GM12878 (cell line): Measurements from ENCODE around the gene TSPAN16. TPM values are rescaled to one million over a fixed set of nuclear protein-coding genes. Genes with fewer than 3 reads are reported as not detected.

Experiments
- ATAC-seq: fragments of 200-7000 bp; cut with Tn5 transposase; 3 replicates; pipeline ENCODE4 v1.9.1; 2020; ENCODE audit warnings: mild to moderate bottlenecking, moderate library complexity
- BruUV-seq: library from RNA; stranded (reverse); fragments of 400-500 nt; replicated peaks from 2 replicates; lab custom pipeline; 2021; lab: Mats Ljungman, UMichigan
- CTCF ChIA-PET: fragments of 300-600 bp; sonication (Branson Sonifier 250); formaldehyde crosslinking; extraction: SDS; loops from one replicate; lab custom pipeline; 2021; ENCODE audit warnings: inconsistent platforms; lab: Yijun Ruan, JAX
- POLR2A ChIA-PET: fragments of 350-600 bp; formaldehyde crosslinking; extraction: SDS; loops from one replicate; lab custom pipeline; 2021; ENCODE audit warnings: inconsistent platforms; lab: Charles Lee
- RAD21 ChIA-PET: fragments of 300-600 bp; sonication (Branson Sonifier 250); formaldehyde crosslinking; loops from one replicate; lab custom pipeline; 2023; ENCODE audit warnings: antibody characterized with exemption; ENCODE audit not compliant: unreplicated experiment; lab: Charles Lee
- SMC1A ChIA-PET: fragments of 300-600 bp; sonication (Branson Sonifier 250); formaldehyde crosslinking; loops from one replicate; lab custom pipeline; 2023; ENCODE audit not compliant: unreplicated experiment, uncharacterized antibody; lab: Charles Lee
- DNase-seq: peaks from one replicate; pipeline ENCODE4 v3.0.0-alpha.2; 2011; ENCODE audit warnings: low read depth, low spot score
- FAIRE-seq: peaks from 3 replicates; lab custom pipeline; 2011; peaks lifted over from hg19 to GRCh38; lab: Jason Lieb, UNC
- H2AFZ ChIP-seq: 2 replicates; pipeline ENCODE4 v1.6.0; 2011; ENCODE audit warnings: low read depth, low read length, control low read depth; ENCODE audit not compliant: control insufficient read depth
- H3K27ac ChIP-seq: 2 replicates; pipeline ENCODE4 v1.5.1; 2011; ENCODE audit warnings: control low read depth; ENCODE audit not compliant: control insufficient read depth, insufficient read depth
- H3K27me3 ChIP-seq, 2 experiments: replicated peaks in 1 of 2; 2 replicates each; pipeline versions ENCODE4 v1.6.0 to v1.6.1; 2011; ENCODE audit warnings: low read length in 1 of 2; ENCODE audit not compliant: control insufficient read depth in 2 of 2, insufficient read depth in 2 of 2
- H3K36me3 ChIP-seq, 2 experiments: 2 replicates each; pipeline ENCODE4 v1.5.1; 2011; ENCODE audit warnings: low read length in 1 of 2; ENCODE audit not compliant: control insufficient read depth in 2 of 2, insufficient read depth in 2 of 2
- H3K4me1 ChIP-seq: 2 replicates; pipeline ENCODE4 v1.6.1; 2011; ENCODE audit warnings: mild to moderate bottlenecking, low read length, moderate library complexity, mixed read lengths; ENCODE audit not compliant: control insufficient read depth, insufficient read depth
- H3K4me2 ChIP-seq: 2 replicates; pipeline ENCODE4 v1.6.0; 2011; ENCODE audit warnings: control low read depth; ENCODE audit not compliant: control insufficient read depth, insufficient read depth
- H3K4me3 ChIP-seq: fragments of 200-600 bp; sonication (generic); 2 replicates; pipeline ENCODE4 v1.5.1; 2016
- H3K79me2 ChIP-seq: 2 replicates; pipeline ENCODE4 v1.6.0; 2011; ENCODE audit warnings: low read length; ENCODE audit not compliant: control insufficient read depth, insufficient read depth
- H3K9ac ChIP-seq: 2 replicates; pipeline ENCODE4 v1.8.0; 2011; ENCODE audit warnings: low read length, control low read depth, mixed read lengths; ENCODE audit not compliant: control insufficient read depth, insufficient read depth
- H3K9me3 ChIP-seq: replicated peaks from 3 replicates; pipeline ENCODE4 v1.5.1; 2011; ENCODE audit warnings: mild to moderate bottlenecking, low read length; ENCODE audit not compliant: control insufficient read depth, insufficient read depth
- H4K20me1 ChIP-seq: 2 replicates; pipeline ENCODE4 v1.6.0; 2011; ENCODE audit not compliant: control insufficient read depth, insufficient read depth
- ASH2L ChIP-seq: fragments of 300-600, 200-600 bp; sonication (generic); IDR thresholded peaks from 2 replicates; pipeline ENCODE4 v1.6.1; 2017; ENCODE audit warnings: low read depth, mild to moderate bottlenecking, borderline replicate concordance
- CBFB ChIP-seq: IDR thresholded peaks from 2 replicates; pipeline ENCODE4 v1.6.1; 2016; ENCODE audit warnings: antibody characterized with exemption, low read depth
- CBX5 ChIP-seq: sonication (generic); IDR thresholded peaks from 2 replicates; pipeline ENCODE4 v1.6.1; 2016; ENCODE audit warnings: low read depth, moderate library complexity, mild to moderate bottlenecking, inconsistent platforms
- CHD2 ChIP-seq: IDR thresholded peaks from 2 replicates; pipeline ENCODE4 v1.6.1; 2011; ENCODE audit warnings: low read depth, low read length, improper control_type of control experiment, borderline replicate concordance
- EZH2 ChIP-seq: IDR thresholded peaks from 2 replicates; pipeline ENCODE4 v1.6.1; 2012; ENCODE audit warnings: low read depth, mild to moderate bottlenecking, control low read depth, inconsistent platforms, low read length, borderline replicate concordance; ENCODE audit not compliant: control insufficient read depth
- JUND ChIP-seq: IDR thresholded peaks from 2 replicates; pipeline ENCODE4 v1.6.1; 2012; ENCODE audit warnings: low read depth, mild to moderate bottlenecking, low read length, improper control_type of control experiment, moderate library complexity
- MEF2A ChIP-seq: IDR thresholded peaks from 2 replicates; pipeline ENCODE4 v1.6.1; 2011; ENCODE audit warnings: low read depth, mild to moderate bottlenecking, low read length, moderate library complexity; ENCODE audit not compliant: insufficient read depth
- MLLT1 ChIP-seq: fragments of 450-650 bp; IDR thresholded peaks from 2 replicates; pipeline ENCODE4 v1.6.1; 2016; ENCODE audit warnings: mild to moderate bottlenecking
- NFIC ChIP-seq: IDR thresholded peaks from 2 replicates; pipeline ENCODE4 v1.6.1; 2012; ENCODE audit warnings: low read depth, mild to moderate bottlenecking, inconsistent platforms, low read length, moderate library complexity
- POLR2AphosphoS2 ChIP-seq: IDR thresholded peaks from 2 replicates; pipeline ENCODE4 v1.6.1; 2011; ENCODE audit warnings: low read depth, mild to moderate bottlenecking, low read length, improper control_type of control experiment, moderate library complexity
- POLR2AphosphoS5 ChIP-seq: IDR thresholded peaks from 2 replicates; pipeline ENCODE4 v1.6.1; 2011; ENCODE audit warnings: mild to moderate bottlenecking, low read length, inconsistent platforms
- SKIL ChIP-seq: fragments of 450-650 bp; IDR thresholded peaks from 2 replicates; pipeline ENCODE4 v1.6.1; 2017; ENCODE audit warnings: mild to moderate bottlenecking, low read depth, inconsistent platforms; ENCODE audit not compliant: poor library complexity, severe bottlenecking
- SP1 ChIP-seq: IDR thresholded peaks from one replicate; pipeline ENCODE4 v1.6.1; 2011; ENCODE audit warnings: low read depth, low read length
- SPI1 ChIP-seq: IDR thresholded peaks from 2 replicates; pipeline ENCODE4 v1.6.1; 2011; ENCODE audit warnings: low read depth, mild to moderate bottlenecking, low read length, moderate library complexity, borderline replicate concordance; ENCODE audit not compliant: insufficient read depth
- WGBS: methylation state at CpG from one replicate; pipeline ENCODE4 v1.1.6; 2016; ENCODE audit warnings: low lambda C conversion rate; ENCODE audit not compliant: insufficient replicate concordance, insufficient coverage; ENCODE audit errors: missing lambda C conversion rate; 5-methylcytosine and 5-hydroxymethylcytosine counted together
- in situ Hi-C: fragments of 300-500 bp; cut with MboI; formaldehyde crosslinking; loops from 9 replicates; pipeline ENCODE4 v1.14.3; 2018; ENCODE audit warnings: mixed read lengths
- intact Hi-C: fragments of 100-400 bp; cut with micrococcal nuclease; formaldehyde crosslinking; loops from one replicate; pipeline ENCODE4 v1.14.2; 2022; ENCODE audit not compliant: unreplicated experiment
- polyA plus RNA-seq, 11 experiments: library from polyadenylated mRNA; depleted of rRNA in 4 of 11; unstranded in 6 of 11; stranded (reverse) in 5 of 11; fragments of >200 nt; fragmentation: Nextera tagmentation in 4 of 11; fragmentation: Illumina TruSeq in 1 of 11; extraction: Ambion mirVana in 4 of 11; extraction: Trizol in 1 of 11; gene quantifications; 1 replicate in 1 of 11; 2 replicates in 10 of 11; pipeline versions ENCODE4 v1.2.1 to v1.2.3, GENCODE V29; 2011 to 2016; ENCODE audit warnings: inconsistent platforms in 2 of 11, missing spikeins in 2 of 11, low read depth in 1 of 11
- total RNA-seq, 4 experiments: library from RNA; depleted of rRNA in 3 of 4; stranded (reverse); fragments of >200 nt in 3 of 4; fragmentation: Illumina TruSeq in 1 of 4; extraction: Trizol in 1 of 4; gene quantifications; 2 replicates each; pipeline versions ENCODE4 v1.2.1 to v1.2.3, GENCODE V29; 2013 to 2021
- TF ChIP-seq, protein P1 (sequence below): IDR thresholded peaks from 2 replicates; pipeline ENCODE4 v1.6.1; 2012; ENCODE audit warnings: improper control_type of control experiment, low read depth, low read length; ENCODE audit not compliant: insufficient replicate concordance

The TSPAN16 gene
- total and polyA plus RNA-seq, 10 of the 15 experiments (the other 5 are each of a cell fraction or from before 2014, with no cell fraction given): not detected

DNA sequence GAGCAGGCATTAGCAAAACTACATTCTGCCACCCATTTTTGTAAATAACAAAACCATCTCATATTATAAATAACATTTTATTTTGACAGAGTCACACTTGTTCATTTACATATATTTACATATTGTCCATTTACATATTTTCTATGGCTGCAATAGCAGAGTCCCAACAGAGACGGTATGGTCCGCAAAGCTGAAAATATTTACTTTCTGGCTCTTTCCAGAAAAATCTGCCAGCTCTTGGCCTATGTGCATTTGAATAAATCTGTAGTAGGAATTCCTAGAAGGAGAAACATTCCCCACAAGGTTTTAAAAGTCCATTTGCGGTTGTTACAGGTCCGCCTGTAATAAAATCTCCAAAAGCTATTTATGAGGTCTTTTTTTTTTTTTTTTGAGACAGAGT is 5.7 kb upstream of the TSPAN16 start:
- BruUV-seq: no TSS peak
- TF ChIP-seq POLR2AphosphoS2 (no peak), POLR2AphosphoS5 (no peak), SPI1 (no peak), ASH2L (no peak), CBX5 (no peak), MEF2A (no peak), NFIC (no peak), CBFB (no peak), SKIL (no peak), CHD2 (no peak), JUND (no peak), EZH2 (no peak), MLLT1 (no peak), SP1 (no peak)
- TF ChIP-seq, protein P1, sequence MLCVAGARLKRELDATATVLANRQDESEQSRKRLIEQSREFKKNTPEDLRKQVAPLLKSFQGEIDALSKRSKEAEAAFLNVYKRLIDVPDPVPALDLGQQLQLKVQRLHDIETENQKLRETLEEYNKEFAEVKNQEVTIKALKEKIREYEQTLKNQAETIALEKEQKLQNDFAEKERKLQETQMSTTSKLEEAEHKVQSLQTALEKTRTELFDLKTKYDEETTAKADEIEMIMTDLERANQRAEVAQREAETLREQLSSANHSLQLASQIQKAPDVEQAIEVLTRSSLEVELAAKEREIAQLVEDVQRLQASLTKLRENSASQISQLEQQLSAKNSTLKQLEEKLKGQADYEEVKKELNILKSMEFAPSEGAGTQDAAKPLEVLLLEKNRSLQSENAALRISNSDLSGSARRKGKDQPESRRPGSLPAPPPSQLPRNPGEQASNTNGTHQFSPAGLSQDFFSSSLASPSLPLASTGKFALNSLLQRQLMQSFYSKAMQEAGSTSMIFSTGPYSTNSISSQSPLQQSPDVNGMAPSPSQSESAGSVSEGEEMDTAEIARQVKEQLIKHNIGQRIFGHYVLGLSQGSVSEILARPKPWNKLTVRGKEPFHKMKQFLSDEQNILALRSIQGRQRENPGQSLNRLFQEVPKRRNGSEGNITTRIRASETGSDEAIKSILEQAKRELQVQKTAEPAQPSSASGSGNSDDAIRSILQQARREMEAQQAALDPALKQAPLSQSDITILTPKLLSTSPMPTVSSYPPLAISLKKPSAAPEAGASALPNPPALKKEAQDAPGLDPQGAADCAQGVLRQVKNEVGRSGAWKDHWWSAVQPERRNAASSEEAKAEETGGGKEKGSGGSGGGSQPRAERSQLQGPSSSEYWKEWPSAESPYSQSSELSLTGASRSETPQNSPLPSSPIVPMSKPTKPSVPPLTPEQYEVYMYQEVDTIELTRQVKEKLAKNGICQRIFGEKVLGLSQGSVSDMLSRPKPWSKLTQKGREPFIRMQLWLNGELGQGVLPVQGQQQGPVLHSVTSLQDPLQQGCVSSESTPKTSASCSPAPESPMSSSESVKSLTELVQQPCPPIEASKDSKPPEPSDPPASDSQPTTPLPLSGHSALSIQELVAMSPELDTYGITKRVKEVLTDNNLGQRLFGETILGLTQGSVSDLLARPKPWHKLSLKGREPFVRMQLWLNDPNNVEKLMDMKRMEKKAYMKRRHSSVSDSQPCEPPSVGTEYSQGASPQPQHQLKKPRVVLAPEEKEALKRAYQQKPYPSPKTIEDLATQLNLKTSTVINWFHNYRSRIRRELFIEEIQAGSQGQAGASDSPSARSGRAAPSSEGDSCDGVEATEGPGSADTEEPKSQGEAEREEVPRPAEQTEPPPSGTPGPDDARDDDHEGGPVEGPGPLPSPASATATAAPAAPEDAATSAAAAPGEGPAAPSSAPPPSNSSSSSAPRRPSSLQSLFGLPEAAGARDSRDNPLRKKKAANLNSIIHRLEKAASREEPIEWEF: no peak

More for the DNA sequence above, 5.7 kb upstream of the TSPAN16 start:
- Histone ChIP-seq H3K79me2 (no peaks in the 10 kb centered on the region), H3K9me3 (no peaks in the 10 kb centered on the region), H3K9ac (no peak overlapping the region), H3K27me3 (no peaks in the 10 kb centered on the region), H3K36me3 (no peaks in the 10 kb centered on the region), H3K4me3 (no peak overlapping the region), H4K20me1 (no peaks in the 10 kb centered on the region), H3K4me2 (no peak overlapping the region), H3K4me1 (peaks cover 7% of the 10 kb centered on the region), H2AFZ (no peak overlapping the region), H3K27ac (no peak overlapping the region)
- in situ Hi-C loops (loop anchor here (10.0 kb wide), 1 partner anchor 185 kb away; no protein-coding TSS in a partner anchor), intact Hi-C loops (loop anchor here (5.0 kb wide), 1 partner anchor 147 kb away; the partner anchor contains the start of genes ODAD3 and PRKCSH)
- POLR2A ChIA-PET: interaction anchor here (1.6 kb wide), 1 partner anchor 84 kb away, joined by 3 read pairs; the partner anchor contains the start of gene SWSAP1
- CTCF ChIA-PET: interaction anchor here (0.6 to 2.0 kb wide), 4 partner anchors 31 to 535 kb away, joined by 4 to 5 read pairs (median 4); no protein-coding TSS in a partner anchor
- no peak for DNase-seq
- RAD21 ChIA-PET: interaction anchor here (1.0 to 1.2 kb wide), 3 partner anchors 91 to 380 kb away, joined by 3 to 4 read pairs (median 3); no protein-coding TSS in a partner anchor
- 57% methylated on average over 4 of the region's 4 CpGs for WGBS
- no peak for FAIRE-seq
- no peak for ATAC-seq
- SMC1A ChIA-PET: interaction anchor here (1.0 kb wide), 1 partner anchor 85 kb away, joined by 5 read pairs; no protein-coding TSS in a partner anchor
